Urinary bladder (tissue), 4 donors: ENCODE data around the gene GPR137B. TPM values are rescaled to one million over a fixed set of nuclear protein-coding genes. Genes with fewer than 3 reads are reported as not detected.
"Not testable (repeated sequence)": the region's sequence is repeated elsewhere in the genome, so short reads cannot be mapped to it uniquely, and the experiment has no call there.

Experiments used
- DNase-seq: peaks from one replicate; pipeline ENCODE4 v3.0.0-alpha.2; 2015; ENCODE audit errors: extremely low spot score
- H3K27ac ChIP-seq: one replicate; pipeline ENCODE4 v1.5.1; 2013; ENCODE audit warnings: low read depth, mild to moderate bottlenecking, moderate library complexity
- H3K36me3 ChIP-seq: one replicate; pipeline ENCODE4 v1.6.1; 2013; ENCODE audit warnings: mild to moderate bottlenecking, moderate library complexity; ENCODE audit not compliant: insufficient read depth
- H3K4me1 ChIP-seq: one replicate; pipeline ENCODE4 v1.6.1; 2013; ENCODE audit warnings: mild to moderate bottlenecking, moderate library complexity; ENCODE audit not compliant: insufficient read depth
- H3K4me3 ChIP-seq: one replicate; pipeline ENCODE4 v1.5.1; 2013; ENCODE audit warnings: low read depth, low read length
- WGBS: extraction: QIAGEN DNeasy Blood & Tissue Kit; methylation state at CpG from one replicate; pipeline ENCODE4 v1.1.7; 2013; 5-methylcytosine and 5-hydroxymethylcytosine counted together
- polyA plus RNA-seq: library from polyadenylated mRNA; stranded (reverse); fragments of 200-250 nt; gene quantifications from one replicate; pipeline ENCODE4 v1.2.3, GENCODE V29; 2013
- total RNA-seq: library from RNA; depleted of rRNA; stranded (reverse); fragments of >200 nt; gene quantifications from one replicate; pipeline ENCODE4 v1.2.3, GENCODE V29; 2014
- donor health status: healthy with polysubstance abuse.
- donor health status: healthy.

Gene GPR137B, protein sequence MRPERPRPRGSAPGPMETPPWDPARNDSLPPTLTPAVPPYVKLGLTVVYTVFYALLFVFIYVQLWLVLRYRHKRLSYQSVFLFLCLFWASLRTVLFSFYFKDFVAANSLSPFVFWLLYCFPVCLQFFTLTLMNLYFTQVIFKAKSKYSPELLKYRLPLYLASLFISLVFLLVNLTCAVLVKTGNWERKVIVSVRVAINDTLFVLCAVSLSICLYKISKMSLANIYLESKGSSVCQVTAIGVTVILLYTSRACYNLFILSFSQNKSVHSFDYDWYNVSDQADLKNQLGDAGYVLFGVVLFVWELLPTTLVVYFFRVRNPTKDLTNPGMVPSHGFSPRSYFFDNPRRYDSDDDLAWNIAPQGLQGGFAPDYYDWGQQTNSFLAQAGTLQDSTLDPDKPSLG
- 21.1 TPM for total RNA-seq
- 20.1 TPM for polyA plus RNA-seq

DNA sequence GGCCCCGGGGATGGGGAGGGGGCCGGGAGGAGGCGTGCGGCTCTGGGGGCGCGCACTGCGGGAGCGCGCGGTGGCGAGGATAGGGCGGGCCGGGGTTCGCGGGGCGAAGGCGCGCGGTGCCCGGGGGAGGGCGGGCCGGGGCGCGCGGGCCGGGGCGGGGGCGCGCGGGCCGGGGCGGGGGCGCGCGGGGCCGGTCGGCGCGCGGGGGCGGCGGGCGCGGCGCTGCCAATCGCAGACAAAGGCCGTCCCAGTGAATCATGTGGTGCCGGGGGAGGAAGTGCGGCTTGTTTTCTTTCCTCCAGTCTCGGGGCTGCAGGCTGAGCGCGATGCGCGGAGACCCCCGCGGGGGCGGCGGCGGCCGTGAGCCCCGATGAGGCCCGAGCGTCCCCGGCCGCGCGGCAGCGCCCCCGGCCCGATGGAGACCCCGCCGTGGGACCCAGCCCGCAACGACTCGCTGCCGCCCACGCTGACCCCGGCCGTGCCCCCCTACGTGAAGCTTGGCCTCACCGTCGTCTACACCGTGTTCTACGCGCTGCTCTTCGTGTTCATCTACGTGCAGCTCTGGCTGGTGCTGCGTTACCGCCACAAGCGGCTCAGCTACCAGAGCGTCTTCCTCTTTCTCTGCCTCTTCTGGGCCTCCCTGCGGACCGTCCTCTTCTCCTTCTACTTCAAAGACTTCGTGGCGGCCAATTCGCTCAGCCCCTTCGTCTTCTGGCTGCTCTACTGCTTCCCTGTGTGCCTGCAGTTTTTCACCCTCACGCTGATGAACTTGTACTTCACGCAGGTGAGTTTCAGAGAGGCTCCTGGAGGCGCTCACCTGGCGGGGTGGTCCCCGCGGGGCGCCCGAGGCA, at the start of gene GPR137B:
GPR137B (plus strand) TSS at position 287 of the 851 bp plus-strand sequence; CDS start at position 371, 84 bp downstream.
- peak within 1 kb of the TSS; percentile 92 for H3K4me3 ChIP-seq
- WGBS, result 1% methylated on average over 91 of the region's 105 CpGs
- no peaks in the 10 kb centered on the region for H3K4me1 ChIP-seq
- peak within 1 kb of the TSS; percentile 59 for H3K27ac ChIP-seq
- H3K36me3 ChIP-seq, result no peaks in the 10 kb centered on the region
- DNase-seq, result no peak

DNA sequence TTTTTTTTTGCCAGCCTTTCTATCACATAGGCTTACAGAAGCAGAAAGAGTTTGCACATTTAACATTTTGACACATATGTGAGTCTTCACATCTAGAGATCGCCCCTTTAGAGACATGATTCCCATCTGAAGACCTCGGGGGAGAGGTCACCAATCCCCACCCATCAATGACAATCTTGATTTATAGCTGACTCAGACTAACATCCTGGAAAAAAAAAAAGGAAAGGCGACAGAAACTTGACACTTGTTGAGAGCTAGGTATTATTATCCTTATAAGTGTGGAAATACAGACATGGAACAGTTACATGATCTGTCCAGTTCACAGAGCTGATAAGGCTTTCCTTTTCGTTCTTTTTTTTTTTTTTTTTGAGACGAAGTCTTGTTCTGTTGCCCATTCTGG, 49.4 kb upstream of the GPR137B start:
- no peaks in the 10 kb centered on the region for H3K4me1 ChIP-seq
- no peaks in the 10 kb centered on the region for H3K36me3 ChIP-seq
- H3K27ac ChIP-seq, result no peak overlapping the region
- no peak overlapping the region for H3K4me3 ChIP-seq
- no peak for DNase-seq
- 50% methylated on average over 5 of the region's 5 CpGs for WGBS

DNA sequence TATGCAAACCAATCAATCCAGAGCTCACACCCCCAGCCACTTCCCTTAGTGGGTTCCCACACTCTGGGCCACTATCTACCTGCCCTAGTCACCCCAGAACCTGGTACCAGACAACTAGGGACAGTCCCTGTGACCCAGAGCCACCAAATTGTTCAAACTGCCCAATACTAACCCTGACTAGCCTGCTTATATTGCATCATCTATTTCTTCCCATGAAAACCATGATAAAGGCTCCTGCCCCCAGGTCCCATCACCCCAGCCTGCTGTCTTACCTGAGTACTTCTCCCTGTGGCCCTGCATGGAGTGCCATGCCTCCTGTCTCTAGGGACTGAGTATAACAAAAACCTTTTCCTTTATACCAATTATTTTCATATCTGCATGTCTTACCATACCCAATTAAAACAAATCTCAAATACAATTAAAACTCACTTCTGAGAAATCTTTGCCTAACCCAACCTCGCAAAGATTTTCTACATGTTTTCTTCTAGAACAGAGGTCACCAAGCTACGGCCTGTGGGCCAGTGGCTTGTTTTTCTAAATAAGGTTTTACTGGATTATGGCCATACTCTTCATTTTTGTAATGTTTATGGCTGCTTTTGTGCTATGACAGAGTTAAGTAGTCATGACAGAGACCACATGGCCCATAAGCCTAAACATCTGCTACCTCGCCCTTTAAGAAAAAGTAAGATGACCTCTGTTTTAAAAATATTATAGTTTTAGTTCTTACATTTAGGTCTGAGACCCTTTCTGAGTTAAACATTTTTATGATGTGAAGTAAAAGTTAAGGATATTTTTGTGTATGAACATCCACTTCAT, 46.4 kb upstream of the GPR137B start:
- H3K4me1 ChIP-seq, result no peaks in the 10 kb centered on the region

DNA sequence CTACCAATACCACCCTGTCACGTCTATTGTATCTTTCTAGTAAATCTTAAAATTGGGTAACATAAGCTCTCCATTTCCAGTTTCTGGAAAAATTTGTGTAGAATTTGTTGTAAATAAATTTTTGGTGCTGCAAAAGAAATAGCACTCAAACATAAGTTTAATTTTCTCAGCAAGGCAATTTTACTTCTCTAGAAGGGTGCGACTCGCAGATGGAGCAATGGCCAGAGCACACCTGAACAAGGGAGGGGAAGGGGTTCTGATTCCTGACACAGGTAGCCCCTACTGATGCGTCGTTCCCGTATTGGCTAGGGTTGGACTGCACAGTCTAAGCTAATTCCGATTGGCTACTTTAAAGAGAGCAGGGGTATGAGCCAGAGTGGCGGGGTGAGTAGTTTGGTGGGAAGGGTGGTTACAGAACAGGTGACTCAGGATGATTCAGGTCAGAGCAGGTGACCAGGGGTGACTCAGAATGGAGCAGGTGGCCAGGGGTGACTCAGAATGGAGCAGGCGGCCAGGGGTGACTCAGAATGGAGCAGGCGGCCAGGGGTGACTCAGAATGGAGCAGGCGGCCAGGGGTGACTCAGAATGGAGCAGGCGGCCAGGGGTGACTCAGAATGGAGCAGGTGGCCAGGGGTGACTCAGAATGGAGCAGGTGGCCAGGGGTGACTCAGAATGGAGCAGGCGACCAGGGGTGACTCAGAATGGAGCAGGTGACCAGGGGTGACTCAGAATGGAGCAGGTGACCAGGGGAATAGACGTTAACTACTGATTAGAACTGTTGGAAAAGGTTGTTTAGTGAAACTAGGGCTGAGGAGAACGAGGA, 45.5 kb upstream of the GPR137B start:
- H3K27ac ChIP-seq, H3K4me1 ChIP-seq, DNase-seq, H3K4me3 ChIP-seq, H3K36me3 ChIP-seq: not testable (repeated sequence)
- 63% methylated on average over 15 of the region's 15 CpGs for WGBS

More for the DNA sequence above, 46.4 kb upstream of the GPR137B start:
- Histone ChIP-seq H3K4me3 (no peak overlapping the region), H3K27ac (no peak overlapping the region), H3K36me3 (no peaks in the 10 kb centered on the region)
- WGBS, result 40% methylated on average over 3 of the region's 3 CpGs
- DNase-seq, result no peak

DNA sequence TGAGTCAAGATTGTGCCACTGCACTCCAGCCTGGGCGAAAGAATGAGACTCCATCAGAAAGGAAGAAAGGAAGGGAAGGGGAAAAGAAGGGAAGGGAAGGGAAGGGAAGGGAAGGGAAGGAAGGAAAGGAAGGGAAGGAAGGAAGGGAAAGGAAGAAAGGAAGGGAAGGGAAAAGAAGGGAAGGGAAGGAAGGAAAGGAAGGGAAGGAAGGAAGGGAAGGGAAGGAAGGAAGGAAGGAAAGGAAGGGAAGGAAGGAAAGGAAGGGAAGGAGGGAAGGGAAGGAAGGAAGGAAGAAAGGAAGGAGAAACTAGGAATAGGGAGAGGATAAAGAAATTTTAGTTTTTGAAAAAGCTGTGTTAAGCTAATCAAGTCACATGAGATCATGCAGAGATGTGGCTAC, 44.1 kb upstream of the GPR137B start:
- no peak overlapping the region for H3K4me3 ChIP-seq
- WGBS, result 97% methylated on average over 1 of the region's 1 CpG
- no peaks in the 10 kb centered on the region for H3K36me3 ChIP-seq
- no peak overlapping the region for H3K27ac ChIP-seq
- no peak for DNase-seq
- H3K4me1 ChIP-seq, result no peaks in the 10 kb centered on the region

DNA sequence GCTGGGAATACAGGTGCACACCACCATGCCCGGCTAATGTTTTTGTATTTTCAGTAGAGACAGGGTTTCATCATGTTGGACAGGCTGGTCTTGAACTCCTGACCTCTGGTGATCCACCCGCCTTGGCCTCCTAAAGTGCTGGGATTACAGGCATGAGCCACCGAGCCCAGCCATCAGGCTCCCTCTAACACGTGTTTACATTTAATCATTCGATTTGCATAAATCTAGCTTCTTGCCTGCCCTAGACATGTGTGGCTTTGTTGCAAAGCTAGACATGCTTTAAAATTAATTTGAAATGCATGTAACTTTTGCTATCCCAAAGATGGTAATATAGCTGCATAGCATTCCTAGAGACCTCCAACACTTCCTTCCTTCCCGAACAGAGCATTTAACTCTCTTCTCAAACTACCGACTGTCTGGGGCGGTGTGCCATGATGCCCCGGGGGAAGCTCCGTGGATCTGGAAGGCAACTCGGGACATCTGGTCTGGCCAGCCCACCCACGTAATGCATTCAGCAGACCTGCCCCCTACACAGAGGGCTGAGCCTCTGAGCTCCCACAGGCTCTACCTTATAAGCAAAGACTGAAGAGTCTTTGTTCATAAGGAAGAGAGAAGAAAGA, 42.9 kb upstream of the GPR137B start:
- no peak for DNase-seq
- 33% methylated on average over 12 of the region's 12 CpGs for WGBS

DNA sequence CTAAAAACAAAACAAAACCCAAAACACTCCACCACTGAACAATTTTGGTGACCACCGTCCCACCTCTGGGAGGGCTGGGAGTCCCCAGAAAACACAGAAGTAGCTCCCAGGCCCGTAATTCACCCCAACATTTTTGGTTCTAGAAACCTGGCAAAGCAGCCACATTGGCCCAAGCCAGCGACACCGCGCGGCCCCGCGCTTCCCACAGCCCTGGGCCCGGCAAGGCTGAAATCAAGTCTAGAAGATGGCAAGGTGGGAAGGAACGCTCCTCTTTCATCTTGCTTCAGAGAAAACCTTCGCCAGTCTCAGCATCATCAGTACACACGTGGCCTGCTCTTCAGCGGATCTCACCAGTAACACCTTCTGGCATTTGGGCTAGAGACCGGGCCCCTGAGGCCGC, 41.5 kb upstream of the GPR137B start:
- H3K36me3 ChIP-seq, result no peaks in the 10 kb centered on the region
- H3K4me1 ChIP-seq, result no peaks in the 10 kb centered on the region
- whole genome bisulfite sequencing, result 92% methylated on average over 15 of the region's 15 CpGs
- DNase-seq, result no peak
- no peak overlapping the region for H3K27ac ChIP-seq
- H3K4me3 ChIP-seq, result no peak overlapping the region

More for the DNA sequence above, 42.9 kb upstream of the GPR137B start:
- Histone ChIP-seq H3K4me3 (no peak overlapping the region), H3K4me1 (no peaks in the 10 kb centered on the region), H3K27ac (no peak overlapping the region), H3K36me3 (no peaks in the 10 kb centered on the region)

DNA sequence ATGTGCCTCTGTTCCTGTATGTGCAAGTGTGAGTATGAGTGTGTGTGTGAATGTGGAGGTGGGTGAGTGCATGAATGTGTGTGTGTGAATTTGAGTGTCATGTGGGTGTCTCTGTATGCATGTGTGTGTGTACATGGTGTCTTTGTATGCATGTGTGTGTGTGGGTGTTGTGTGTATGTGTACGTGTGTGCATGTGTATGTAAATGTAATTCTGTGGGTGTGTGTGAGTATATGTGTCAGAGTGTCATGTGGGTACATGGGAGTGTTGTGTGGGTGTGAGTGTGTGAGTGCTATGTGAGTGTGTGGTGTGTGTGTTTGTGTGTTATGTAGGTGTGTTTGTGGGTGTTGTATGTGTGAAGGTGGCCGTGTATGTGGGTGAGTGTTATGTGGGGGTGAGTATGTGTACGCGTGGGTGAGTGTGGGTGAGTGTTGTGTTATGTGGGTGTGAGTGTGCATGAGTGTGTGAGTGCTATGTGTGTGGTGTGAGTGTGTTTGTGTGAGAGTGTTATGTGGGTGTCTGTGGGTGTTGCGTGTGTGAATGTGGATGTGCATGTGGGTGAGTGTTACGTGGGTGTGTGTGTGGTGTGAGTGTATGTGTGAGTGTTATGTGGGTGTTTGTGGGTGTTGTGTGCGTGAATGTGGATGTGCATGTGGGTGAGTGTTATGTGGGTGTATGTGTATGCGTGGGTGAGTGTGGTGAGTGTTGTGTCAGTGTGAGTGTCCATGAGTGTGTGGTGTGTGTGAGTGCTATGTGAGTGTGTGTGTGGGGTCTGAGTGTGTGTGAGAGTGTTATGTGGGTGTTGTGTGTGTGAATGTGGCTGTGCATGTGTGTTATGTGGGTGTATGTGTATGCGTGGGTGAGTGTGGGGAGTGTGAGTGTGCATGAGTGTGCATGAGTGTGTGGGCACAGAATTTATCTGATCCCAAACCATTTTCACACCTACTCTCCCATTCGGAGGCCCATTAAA, 40.8 kb upstream of the GPR137B start:
- no peak overlapping the region for H3K4me3 ChIP-seq
- WGBS, result 89% methylated on average over 10 of the region's 10 CpGs
- no peaks in the 10 kb centered on the region for H3K36me3 ChIP-seq
- no peaks in the 10 kb centered on the region for H3K4me1 ChIP-seq
- no peak overlapping the region for H3K27ac ChIP-seq
- DNase-seq, result no peak

DNA sequence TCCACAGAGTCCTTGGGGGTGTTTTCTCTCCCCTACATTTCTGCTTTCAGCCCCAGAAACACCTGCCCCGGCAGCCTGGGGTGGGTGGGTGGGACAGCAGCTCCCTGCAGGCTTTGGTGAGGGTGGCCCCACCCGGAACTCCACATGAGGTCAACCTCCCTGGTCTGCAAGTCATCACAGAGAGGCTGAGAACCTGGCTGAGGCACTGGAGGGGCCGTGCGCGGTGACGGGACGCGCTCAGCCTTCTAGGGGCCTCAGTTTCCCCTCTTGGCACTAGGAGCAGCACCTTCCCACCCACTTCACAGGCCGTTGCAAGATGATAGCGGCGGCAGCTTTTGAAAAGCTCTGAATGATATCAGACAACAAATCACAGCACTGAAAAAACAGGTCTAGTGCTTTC, 39.7 kb upstream of the GPR137B start:
- no peaks in the 10 kb centered on the region for H3K4me1 ChIP-seq
- no peak overlapping the region for H3K27ac ChIP-seq
- no peaks in the 10 kb centered on the region for H3K36me3 ChIP-seq
- no peak for DNase-seq
- no peak overlapping the region for H3K4me3 ChIP-seq
- WGBS, result 78% methylated on average over 11 of the region's 11 CpGs

DNA sequence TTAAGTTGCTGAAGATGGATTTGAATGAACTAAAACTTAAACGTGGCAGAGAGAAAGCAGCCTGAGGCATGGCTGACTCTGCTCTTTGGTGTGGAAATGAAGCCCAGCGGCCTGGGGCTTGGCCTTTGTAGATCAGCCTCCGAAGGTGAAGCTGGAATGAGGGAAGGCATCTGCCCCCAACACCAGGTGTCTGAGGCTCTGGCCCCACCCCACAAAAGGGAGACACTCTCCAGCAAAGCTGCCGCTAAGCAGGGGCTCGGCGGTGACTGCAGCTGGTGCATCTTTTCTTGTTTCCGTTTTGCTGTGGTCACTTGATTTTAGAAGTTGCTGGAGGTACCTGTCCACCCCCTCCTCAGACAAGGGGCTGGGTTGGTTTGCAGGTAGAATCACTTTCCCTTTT, 39.3 kb upstream of the GPR137B start:
- Histone ChIP-seq H3K36me3 (no peaks in the 10 kb centered on the region), H3K27ac (no peak overlapping the region), H3K4me1 (no peaks in the 10 kb centered on the region), H3K4me3 (no peak overlapping the region)
- 28% methylated on average over 7 of the region's 7 CpGs for WGBS
- no peak for DNase-seq

DNA sequence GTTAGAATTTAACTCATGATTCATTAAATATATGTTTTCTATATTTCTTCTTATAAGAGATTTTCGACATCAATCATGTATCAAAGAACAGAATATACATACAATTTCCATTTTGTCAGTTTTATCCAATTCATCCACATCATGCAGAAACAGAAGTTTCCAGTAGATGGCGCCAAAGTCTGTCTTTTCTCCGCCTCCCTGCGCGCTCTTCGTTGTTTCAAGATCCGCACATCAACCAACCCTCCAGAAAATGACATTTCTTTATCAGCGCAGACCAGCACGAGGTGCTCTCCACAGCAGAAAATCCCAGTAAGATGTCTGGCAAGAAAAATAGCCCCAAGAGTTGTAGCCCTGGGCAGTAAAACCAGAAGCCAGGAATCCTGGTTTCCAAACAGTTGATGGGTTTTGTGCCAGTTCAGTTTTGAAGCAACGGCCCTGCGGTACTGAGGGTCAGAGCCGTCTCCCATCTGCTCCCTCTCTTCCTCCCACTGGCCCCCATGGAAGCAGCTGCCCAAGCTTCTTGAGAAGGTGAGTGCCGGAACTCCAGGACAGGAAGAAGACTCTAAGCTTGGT, 38.6 kb upstream of the GPR137B start:
- no peaks in the 10 kb centered on the region for H3K36me3 ChIP-seq
- 18% methylated on average over 13 of the region's 13 CpGs for WGBS
- H3K4me1 ChIP-seq, result no peaks in the 10 kb centered on the region
- peak; percentile 40 for DNase-seq
- no peak overlapping the region for H3K4me3 ChIP-seq
- H3K27ac ChIP-seq, result no peak overlapping the region
